H7 (cell line): ENCODE results near the gene AP4S1. TPM values are rescaled to one million over a fixed set of nuclear protein-coding genes. Genes with fewer than 3 reads are reported as not detected.
"Not testable (repeated sequence)": the region's sequence is repeated elsewhere in the genome, so short reads cannot be mapped to it uniquely, and the experiment has no call there.

ENCODE experiments used
- DNase-seq: peaks from one replicate; pipeline ENCODE4 v3.0.0; 2012
- H3K27me3 ChIP-seq: 2 replicates; pipeline ENCODE4 v1.6.0; 2011; ENCODE audit warnings: mild to moderate bottlenecking, low read length; ENCODE audit not compliant: control insufficient read depth, insufficient read depth
- H3K36me3 ChIP-seq: replicated peaks from 2 replicates; pipeline ENCODE4 v1.5.1; 2011; ENCODE audit warnings: low read length; ENCODE audit not compliant: control insufficient read depth, insufficient read depth
- H3K4me3 ChIP-seq: 2 replicates; pipeline ENCODE4 v1.5.1; 2011; ENCODE audit warnings: low read depth, mild to moderate bottlenecking, control low read depth, low read length, moderate library complexity; ENCODE audit not compliant: insufficient read depth
- total RNA-seq: library from RNA; depleted of rRNA; stranded (reverse); fragments of >200 nt; shearing (Covaris generic); gene quantifications from 2 replicates; pipeline ENCODE4 v1.2.3, GENCODE V29; 2014

The AP4S1 gene
- total RNA-seq, 1 experiment from 2014 or later: 4.1 TPM

DNA sequence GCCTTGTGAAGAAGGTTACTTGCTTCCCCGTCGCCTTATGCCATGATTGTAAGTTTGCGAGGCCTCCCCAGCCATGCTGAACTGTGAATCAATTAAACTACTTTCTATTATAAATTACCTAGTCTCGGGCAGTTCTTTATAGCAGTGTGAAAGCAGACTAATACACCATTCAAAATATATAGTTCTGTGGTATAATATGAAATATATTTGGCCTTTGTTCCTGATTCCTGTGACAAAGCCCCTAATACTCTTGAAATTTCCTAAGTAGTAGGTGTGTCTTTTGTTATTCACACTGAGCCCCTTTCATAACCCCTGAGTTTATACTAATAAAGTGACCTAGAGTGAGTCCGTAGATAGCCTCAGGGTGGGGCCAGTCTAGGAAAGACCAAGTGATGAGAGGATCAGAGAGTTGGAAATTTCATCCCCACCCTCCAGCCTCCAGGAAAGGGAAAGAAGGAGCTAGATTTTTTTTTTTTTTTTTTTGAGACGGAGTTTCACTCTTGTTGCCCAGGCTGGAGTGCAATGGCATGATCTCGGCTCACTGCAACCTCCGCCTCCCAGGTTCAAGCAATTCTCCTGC is 20.1 kb downstream of the AP4S1 start:
- Histone ChIP-seq H3K27me3 (no peaks in the 10 kb centered on the region), H3K36me3 (no peaks in the 10 kb centered on the region), H3K4me3 (no peak overlapping the region)
- no peak for DNase-seq

- H3K4me3 ChIP-seq: no peak overlapping the region
- H3K27me3 ChIP-seq: no peaks in the 10 kb centered on the region
- no peaks in the 10 kb centered on the region for H3K36me3 ChIP-seq
- DNase-seq: no peak
Observed at GRCh38 chr14:31047503-31047902, 22.1 kb downstream of the AP4S1 start.

GRCh38 chr14:31051023-31051422 is 25.6 kb downstream of the AP4S1 start:
- Histone ChIP-seq H3K27me3 (no peaks in the 10 kb centered on the region), H3K4me3 (no peak overlapping the region), H3K36me3 (no peaks in the 10 kb centered on the region)
- no peak for DNase-seq

GRCh38 chr14:31051511-31051910 is 26.1 kb downstream of the AP4S1 start:
- DNase-seq: no peak
- Histone ChIP-seq H3K4me3 (no peak overlapping the region), H3K27me3 (no peaks in the 10 kb centered on the region), H3K36me3 (no peaks in the 10 kb centered on the region)

DNA sequence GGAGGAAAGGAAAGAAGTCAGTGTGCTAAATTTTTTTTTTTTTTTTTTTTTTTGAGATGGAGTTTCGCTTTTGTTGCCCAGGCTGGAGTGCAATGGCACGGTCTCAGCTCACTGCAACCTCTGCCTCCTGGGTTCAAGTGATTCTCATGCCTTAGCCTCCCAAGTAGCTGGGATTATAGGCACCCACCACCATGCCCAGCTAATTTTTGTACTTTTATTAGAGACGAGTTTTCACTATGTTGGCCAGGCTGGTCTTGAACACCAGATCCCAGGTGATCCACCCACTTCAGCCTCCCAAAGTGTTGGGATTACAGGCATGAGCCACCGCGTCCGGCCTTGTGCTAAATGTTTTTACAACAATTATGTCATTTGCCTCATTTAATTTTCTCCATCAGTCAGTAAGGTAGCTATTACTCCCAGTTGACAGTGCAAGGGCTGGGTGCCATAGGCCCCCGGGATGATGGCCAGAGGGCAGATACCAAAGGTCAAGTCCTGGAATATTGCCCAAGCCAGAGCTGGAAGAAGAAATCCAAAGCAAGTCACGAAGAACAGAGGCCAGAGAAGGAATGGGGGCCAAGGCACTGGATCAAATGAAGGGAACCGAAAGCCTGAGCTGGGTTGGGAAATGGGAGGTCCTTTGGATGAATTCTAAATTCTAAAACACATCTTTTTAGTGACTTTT is 27.6 kb downstream of the AP4S1 start:
- not testable (repeated sequence) for H3K4me3 ChIP-seq, DNase-seq, H3K27me3 ChIP-seq, H3K36me3 ChIP-seq

DNA sequence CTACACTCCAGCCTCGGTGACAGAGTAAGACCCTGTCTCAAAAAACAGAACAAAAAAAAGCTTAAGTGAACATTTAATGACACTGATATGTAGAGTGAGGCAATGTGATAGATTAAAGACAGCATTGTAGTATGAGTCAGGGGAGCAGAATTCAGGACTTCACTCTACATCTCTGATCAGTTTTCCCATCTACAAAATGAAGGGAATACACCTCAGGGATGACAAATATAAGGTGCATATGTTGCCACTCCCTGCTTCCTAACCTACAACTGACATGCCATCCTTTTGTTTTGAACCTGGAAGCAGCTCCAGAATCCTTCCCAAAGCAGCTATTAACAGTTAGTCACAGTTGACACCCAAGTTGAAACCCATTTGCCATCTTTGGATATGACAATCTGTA is 31.6 kb downstream of the AP4S1 start:
- DNase-seq: no peak
- Histone ChIP-seq H3K27me3 (no peaks in the 10 kb centered on the region), H3K4me3 (no peak overlapping the region), H3K36me3 (no peaks in the 10 kb centered on the region)

GRCh38 chr14:31057701-31058364 is 32.4 kb downstream of the AP4S1 start:
- Histone ChIP-seq H3K4me3 (no peak overlapping the region), H3K27me3 (no peaks in the 10 kb centered on the region), H3K36me3 (no peaks in the 10 kb centered on the region)
- no peak for DNase-seq

DNA sequence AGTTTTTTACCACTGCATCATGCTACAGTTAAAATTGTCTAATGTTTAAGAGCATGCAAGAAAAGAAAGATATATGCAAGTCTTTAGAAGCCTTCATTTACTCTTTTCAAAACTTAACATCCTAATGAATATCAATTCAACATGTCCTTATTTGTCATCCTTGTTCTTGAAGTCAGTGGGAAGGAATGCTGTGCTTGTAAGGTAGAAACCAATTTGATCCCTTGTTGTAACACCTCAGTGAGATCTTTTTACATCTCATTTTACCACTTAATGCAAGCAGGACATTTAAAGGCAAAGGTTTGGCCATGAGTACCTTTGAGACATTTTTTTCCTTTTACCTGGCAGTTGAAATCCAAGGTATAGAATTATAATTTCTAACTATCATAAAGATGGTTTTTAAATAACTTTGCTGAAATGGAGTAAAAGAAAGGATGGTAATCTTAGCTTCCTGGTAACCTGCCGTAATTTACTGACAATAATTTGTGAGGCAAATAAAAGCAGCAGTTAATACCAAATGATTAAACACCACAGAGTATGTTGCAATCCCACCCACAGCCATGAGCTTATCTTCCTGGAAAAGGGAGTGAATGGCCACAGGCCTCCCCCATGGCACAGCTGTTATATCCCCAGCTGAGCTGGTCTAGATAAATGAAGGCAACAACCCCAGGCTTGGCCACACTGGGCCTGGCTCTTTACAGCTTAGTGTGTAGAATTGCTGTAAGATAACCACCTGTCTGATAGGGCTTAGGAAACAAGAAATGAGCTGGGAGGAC is 33.9 kb downstream of the AP4S1 start:
- H3K36me3 ChIP-seq: no peaks in the 10 kb centered on the region
- H3K27me3 ChIP-seq: no peaks in the 10 kb centered on the region
- no peak for DNase-seq
- H3K4me3 ChIP-seq: no peak overlapping the region

DNA sequence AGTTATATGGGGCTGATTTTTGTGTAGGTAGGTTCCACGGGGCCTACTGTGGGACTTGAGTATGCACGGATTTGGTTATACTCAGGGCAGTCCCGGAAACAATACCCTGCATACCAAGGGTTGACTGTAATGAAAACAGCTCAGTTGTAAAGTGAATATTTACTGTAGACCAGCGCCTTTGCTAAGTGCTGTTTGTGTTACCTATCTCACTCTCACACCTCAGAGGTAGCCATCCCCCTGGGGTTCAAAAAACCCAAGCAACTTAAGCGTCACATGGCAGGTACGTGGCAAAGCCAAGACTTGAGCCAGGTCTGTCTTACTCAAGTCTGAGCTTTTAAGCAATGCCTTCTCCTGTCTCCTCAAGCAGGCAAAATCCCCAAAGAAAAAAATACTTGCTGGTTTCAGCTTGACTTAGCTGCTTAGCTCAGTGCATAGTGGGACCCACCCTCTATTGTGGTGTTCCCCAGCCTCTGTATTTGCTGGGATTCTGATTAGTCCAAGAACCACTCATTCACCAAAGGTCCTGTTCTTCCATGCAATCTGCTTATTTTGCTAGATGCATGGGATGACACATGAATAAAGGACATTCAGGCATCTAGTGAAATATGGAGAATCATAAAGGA is 34.9 kb downstream of the AP4S1 start:
- H3K36me3 ChIP-seq: no peaks in the 10 kb centered on the region
- no peaks in the 10 kb centered on the region for H3K27me3 ChIP-seq
- H3K4me3 ChIP-seq: no peak overlapping the region
- DNase-seq: no peak

DNA sequence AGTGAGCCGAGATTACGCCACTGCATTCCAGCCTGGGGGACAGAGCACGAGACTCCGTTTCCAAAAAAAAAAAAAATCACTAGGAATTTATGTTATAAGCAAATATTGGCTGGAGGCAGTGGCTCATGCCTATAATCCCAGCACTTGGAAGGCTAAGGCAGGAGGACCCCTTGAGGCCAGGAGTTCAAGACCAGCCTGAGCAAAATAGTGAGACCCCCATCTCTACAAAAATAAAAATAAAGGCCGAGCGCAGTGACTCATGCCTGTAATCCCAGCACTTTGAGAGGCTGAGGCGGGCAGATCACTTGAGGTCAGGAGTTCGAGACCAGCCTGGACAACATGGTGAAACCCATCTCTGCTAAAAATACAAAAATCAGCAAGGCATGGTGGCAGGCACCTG is 37.5 kb downstream of the AP4S1 start:
- not testable (repeated sequence) for DNase-seq, H3K36me3 ChIP-seq, H3K27me3 ChIP-seq, H3K4me3 ChIP-seq

DNA sequence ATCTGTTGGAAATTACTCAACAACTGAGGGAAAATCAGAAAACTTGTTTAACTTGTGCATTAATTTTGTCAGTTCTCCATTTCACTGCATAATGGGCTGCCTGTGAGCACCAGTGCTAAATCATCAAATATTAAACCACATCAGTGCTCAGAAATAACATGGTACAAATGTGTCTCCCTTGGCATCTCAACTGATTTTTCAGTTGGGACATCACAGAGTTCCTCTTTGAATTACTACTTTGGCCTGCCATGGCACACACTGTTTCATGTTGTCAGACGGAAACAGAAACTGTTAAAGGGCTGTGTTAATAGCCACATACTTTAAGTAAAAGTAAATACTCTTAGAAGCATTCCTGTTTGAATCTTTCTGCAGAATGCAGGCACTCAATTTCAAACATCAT is 42.8 kb downstream of the AP4S1 start:
- DNase-seq: no peak
- H3K36me3 ChIP-seq: no peaks in the 10 kb centered on the region
- H3K4me3 ChIP-seq: no peak overlapping the region
- no peaks in the 10 kb centered on the region for H3K27me3 ChIP-seq

DNA sequence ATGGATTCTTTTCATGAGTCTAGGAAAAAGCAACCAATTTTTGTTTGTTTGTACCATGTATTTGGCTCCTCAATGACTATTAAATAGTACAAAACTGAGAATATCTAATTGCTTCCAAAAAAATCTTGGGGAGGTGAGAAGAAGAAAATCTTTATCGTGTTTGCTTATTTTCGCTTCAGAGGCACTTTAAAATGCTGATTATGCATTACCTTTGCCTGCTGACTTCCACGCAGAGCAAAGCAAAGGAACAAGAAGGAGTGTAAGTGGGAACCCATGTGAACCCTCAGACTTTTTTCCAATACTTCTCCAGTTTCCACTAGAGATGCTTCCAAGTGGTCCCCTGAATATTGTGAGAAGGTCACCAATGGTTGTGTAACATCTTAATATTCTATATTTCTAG is 43.9 kb downstream of the AP4S1 start:
- no peaks in the 10 kb centered on the region for H3K36me3 ChIP-seq
- H3K4me3 ChIP-seq: no peak overlapping the region
- DNase-seq: no peak
- no peaks in the 10 kb centered on the region for H3K27me3 ChIP-seq

- Histone ChIP-seq H3K4me3 (no peak overlapping the region), H3K36me3 (no peaks in the 10 kb centered on the region), H3K27me3 (no peaks in the 10 kb centered on the region)
- no peak for DNase-seq
Observed at GRCh38 chr14:31070431-31070830, 45.0 kb downstream of the AP4S1 start.

GRCh38 chr14:31071151-31071550 is 45.7 kb downstream of the AP4S1 start:
- Histone ChIP-seq H3K36me3 (no peaks in the 10 kb centered on the region), H3K27me3 (no peaks in the 10 kb centered on the region), H3K4me3 (no peak overlapping the region)
- DNase-seq: no peak
